GM19239 (cell line): ENCODE results near the gene FOXC2.

Experiments
- DNase-seq: peaks from one replicate; pipeline ENCODE4 v3.0.0; 2011; ENCODE audit warnings: low spot score; ENCODE audit not compliant: insufficient read length
- FAIRE-seq: peaks from 2 replicates; lab custom pipeline; 2011; peaks lifted over from hg19 to GRCh38; lab: Jason Lieb, UNC

The FOXC2 gene

DNA sequence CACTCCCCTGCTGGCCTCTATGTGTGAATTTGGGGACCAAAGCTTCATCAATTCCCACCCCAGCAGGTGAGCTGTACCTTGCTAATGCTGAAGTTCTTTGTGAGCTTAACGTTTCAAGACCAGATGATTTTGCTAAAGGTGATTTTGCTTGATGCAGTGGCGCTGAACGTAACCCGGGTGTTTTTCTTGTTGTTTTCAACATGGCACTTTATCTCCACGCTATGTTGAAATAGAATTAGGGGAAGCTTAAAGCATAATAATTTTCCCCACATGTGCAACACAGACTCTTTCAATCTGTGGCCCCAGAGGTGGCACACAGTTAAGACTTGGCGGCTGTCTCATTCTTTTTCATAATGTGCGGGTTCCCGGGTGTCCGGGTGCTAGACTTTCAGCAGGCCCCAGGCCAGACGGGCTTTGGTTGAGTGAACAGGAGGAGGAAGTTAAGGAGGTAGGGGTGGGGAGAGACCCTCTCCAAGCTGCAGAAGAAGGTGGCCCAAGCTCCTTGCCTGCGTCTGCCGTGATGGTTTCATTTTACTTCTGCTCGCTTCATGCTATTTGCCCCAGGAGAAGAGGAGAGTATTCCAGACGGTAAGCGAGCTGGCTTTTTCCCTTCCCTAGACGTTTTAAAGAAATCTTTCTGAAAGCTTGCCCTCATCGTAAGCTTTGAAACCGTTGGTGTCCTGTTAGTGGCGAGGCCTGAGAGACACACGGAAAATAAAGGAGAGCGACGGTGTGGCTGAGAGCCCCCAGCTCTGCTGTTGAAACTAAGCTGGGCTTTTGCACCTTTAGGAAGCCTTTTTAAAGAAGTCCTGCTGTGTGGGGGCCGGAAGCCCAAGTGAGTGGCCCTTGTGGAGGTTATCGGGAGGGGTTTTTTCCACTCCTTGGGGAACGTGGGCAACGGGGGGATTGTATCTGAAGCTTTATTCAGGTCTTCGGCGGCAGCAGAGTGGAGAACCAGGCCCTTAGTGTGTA is 4.2 kb downstream of the FOXC2 start:
- no peak for DNase-seq

DNA sequence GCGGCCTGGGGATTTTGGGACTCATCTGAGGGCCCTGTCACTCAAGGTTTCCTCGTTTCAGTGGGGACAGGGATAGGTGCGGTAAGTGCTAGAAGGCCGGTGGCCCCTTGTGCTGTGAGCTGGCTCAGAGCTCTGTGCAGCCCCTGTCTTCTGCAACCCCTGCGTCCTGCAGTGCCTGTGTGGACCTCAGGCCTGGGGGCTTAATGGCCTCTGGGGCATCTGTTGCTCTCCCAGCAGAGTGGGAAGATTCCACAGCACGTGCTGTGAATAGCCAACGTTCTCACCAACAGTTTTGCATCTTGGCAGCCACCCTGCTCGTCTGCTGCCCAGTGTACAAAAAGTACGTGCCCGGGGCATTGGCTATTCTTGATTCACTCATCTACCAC is 4.9 kb downstream of the FOXC2 start:
- no peak for DNase-seq
- no peak for FAIRE-seq

More for the DNA sequence above, 4.2 kb downstream of the FOXC2 start:
- FAIRE-seq: no peak

DNA sequence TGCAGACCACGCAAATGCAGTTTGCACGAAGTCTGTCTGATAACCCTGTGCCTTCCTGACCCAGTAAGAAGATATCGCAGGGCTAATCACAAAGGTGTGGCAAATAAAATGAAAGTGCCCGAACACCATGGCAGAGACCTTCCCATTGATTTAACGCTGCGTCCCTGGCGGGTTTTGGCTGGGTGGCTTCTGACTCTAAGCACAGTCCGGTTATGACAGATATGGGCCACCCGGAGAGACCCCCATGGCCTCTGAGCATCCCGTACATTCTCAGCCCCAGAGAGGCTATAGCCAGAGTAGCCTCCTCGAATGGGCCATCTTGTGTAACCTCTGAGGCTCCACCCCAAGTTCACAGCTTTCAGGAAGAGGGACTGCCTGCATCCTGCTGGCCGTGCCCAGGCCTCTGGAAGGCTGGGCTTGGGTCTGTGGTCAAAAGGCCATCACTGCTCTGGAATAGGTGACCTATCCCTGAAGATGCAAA is 5.5 kb downstream of the FOXC2 start:
- DNase-seq (no peak), FAIRE-seq (no peak)

DNA sequence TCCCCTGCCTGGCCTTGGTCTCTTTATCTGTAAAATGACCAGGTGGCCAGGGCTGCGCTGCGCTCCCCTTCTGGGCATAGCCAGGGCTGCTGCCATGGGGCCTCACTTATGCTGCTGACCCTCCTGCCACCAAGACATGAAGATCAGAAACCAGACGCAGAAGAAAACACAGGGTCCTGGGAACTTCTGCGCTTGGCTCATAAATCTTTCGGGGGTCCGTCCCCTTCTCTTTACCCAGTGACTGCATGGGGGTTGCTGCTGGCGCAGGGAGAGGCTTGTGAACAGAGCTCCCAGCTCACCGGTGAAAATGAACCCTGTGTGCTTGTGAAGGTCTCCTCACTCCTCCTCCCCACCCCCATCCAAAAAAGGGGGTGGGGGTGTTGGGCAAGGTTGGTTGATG is 6.0 kb downstream of the FOXC2 start:
- FAIRE-seq (no peak), DNase-seq (no peak)

DNA sequence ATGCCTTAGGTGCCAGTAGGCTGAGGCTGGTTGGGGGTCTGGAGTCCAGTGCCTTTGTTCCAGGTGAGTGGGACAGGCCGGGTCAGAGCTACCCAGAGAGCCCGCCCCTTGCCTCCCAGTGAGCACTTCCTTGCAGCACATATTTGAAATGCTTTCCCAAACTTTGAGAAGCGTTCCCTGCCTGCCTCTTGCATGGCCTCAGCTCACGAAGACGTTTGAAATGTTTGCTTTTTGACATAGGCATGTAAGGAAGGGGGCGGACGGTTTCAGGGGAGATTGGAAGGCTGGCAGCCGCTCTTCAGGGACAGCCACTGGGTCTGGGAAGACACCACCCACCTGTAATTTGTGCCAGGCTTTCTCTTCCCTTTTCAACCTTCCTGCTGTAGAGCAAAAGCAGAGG is 6.6 kb downstream of the FOXC2 start:
- DNase-seq (no peak), FAIRE-seq (no peak)

DNA sequence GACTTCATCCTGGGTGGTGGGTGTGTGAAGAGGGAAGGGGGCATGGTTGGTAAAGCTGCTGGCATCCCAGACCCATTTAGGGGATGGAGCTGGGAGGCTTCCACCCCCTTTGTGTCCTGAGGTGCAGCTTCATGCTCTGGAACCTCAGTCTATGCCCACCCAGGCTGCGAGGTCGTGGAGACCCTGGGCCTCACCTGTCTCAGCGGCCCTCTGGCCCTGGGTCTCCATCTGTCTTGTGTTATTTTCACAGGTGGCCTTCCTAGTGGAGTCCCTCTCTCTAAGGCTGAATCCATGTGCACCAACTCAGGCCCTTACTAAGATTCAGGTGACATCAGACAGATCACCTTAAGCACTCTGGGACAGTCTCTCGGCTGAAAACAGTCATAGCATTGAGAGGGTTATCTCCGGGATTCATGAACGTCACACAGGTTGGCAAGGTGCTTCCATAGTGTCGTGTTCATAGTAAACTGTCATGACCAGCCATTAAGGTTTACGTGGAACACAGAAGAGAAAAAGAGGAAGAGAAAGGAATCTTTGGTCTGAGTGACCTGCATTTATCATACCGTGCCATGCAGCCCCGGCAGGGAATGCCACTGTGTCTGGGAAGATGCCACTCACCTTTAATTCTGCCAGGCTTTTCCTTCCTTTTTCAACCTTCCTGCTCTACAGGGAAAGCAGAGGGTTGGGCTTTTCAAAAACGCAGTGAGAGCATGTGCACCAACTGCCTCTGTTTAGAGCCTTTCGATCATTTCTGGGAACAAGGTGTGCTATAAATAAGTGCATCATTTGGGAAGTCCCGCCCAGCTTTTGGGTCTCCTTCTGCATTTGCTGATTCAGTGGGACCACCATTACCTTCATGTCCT is 7.2 kb downstream of the FOXC2 start:
- FAIRE-seq: no peak

DNA sequence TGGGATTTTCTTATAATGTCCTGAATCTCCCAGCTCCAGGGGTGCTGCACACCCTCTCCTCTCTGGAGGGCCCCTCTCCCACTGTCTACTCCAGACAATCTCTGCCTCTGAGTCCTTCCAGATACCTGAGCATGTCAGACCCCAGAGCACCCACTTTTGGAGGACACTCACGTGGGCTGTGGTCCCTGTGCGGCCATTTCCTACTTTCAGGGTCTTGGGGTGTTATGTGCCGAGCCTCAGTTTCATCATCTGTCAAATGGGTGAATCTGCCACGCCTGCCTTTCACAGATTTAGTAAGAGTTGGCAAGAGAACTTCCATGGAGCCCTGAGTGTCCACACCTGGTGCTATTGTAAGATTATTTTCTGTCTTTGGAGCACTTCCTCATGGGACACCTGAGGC is 8.0 kb downstream of the FOXC2 start:
- DNase-seq (no peak), FAIRE-seq (no peak)

More for the DNA sequence above, 7.2 kb downstream of the FOXC2 start:
- no peak for DNase-seq

DNA sequence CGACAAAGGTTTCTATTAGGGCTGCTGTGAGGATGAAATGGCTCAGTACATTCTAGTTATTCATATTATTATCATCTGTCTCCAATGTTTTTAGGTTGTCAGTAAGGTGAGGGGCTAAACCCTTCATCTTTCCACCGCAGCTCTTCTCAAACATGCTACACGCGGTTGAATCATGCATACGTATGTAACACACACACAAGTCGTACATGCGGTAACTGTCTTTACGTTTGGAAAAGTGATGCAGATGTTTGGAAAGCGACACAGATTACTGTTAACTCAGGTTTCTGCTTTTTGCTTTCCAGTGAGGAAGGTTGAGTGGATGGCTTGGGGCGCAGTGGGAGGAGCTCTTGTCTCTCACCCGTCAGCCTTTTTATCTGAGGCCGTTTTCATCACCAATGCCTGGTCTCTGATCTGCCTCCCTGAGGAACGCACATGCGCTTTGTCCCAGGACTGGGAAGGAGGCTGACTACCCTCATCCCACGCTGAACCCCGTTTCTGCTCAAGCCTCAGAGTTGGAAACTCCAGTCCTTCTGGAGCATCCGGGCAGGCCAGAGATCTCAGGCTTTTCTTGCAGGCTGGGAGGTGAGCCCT is 8.6 kb downstream of the FOXC2 start:
- no peak for DNase-seq
- no peak for FAIRE-seq

DNA sequence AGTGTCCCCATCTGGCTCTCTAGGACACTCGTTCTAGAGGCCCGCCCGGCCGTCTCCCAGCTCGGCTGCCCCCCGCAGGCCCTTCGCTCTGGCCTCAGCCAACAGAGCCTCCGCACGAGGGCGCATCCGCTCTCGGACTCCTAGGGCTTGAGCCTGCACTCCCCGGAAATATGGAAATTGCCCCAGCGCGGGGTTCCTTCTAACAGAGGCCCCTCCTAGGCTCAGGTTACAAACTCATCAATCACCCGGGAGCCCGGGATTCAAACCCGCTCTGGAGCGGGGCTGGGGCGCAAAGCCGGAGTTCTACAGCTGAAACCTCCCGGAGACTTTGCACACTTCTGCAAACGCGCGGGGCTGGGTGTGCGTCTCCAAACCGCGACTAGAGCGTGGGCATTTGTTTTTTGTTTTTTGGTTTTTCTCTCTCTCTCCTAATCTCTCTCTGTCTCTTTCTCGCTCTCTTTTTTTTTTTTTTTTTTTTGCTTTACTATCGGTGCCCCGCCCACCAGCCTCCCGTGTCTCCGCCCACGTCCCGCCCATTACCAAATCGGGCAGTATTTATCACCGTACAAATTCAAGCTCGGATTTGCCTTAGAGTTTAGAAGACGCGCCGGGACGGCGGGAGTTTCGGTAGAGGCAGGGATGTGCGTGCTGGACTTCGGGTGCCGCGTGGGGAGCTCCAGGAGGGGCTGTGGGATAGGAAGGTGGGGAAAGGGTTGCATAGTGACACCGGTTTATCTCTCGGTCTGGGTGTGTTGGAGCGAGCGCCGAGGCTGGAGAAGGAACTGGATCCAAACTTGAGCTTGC is 9.3 kb downstream of the FOXC2 start:
- DNase-seq (no peak), FAIRE-seq (no peak)

DNA sequence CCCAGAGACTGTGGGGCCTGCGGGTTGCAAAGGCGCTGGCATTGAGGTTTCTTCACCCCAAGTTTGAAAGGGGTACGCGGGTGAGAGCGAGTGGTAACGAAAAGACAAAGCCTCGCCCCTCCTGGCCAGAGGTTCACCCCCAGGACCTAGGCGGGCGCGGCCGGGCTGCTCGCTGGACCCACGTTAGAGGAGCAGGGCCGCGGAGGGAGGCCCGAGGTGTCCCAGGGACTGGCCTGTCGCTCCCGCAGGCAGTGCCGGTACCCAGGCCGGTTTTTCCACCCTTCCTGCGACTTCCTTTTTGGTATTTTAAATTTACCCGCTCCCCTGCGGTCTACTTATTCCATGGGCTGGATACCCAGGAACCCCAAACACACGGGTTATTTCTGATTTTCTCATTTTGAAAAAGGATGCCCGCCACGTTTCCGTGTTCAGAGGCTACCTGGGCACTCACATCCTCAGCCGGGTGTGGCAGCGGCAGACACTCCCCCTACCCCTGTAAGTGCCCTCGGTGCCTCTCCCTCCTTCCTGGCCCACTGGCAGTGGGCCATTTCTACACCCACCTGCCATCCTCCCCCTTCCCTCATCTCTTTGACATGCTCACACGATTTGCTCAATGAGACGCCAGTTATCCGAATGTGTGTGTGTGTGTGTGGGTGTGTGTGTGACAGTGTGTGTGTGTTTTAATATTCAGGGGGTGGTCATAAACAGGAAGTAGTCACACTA is 10.1 kb downstream of the FOXC2 start:
- no peak for FAIRE-seq

DNA sequence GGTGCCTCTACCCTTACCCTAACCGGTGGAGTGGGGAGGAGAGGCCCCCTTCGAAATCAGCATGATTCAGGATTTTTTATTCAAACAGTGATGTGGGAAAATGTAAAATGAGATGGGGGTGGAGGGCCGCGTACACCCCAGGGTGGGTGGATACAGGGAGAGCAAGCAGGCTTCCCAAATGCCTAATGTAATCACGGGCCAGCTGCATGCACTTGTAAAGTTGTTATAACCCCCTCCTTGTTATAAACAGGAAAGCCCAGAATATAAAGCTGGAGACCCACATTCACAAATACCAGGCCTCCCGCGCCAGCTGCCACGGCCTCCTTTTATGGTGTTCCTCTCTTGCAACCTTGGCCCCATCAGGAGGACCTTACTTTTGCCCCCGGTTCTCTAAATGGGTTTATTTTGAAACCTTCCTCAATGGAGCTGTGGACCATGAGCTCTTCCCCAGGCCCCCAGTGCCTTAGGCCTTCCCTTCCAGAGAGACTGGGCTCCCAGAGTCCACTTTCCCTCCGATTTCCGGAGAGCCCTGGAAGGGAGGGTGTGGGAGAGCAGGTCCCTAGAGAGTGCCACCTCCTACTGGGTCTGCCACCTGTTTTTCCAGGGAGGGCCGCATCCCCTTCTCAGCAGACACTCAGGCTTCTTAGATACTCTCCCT is 10.8 kb downstream of the FOXC2 start:
- no peak for DNase-seq
- FAIRE-seq: no peak

More for the DNA sequence above, 10.1 kb downstream of the FOXC2 start:
- no peak for DNase-seq

DNA sequence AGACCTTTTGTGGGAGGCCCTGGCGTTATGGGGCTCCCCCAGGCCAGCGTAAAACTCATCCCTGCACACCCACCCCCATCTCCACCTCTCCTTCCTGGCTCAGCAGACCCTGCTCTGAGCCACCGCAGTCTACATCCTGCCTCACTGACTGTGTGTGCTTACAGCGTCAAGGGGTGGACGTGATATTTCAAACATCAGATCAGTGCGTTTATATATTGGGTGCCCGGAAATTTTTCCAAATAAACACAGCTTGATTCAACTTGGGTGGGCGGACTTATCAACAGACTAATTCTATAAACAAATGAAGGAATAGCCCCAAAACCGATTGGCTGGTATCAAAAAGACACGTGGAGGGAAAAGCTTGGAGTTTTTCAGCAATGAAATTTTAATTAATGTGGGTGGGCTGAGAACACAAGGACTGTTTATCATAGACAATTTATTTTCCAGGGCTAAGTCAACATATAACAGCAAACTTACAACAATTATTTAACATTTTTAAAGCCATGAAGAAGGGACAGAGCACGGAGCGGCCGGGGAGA is 11.5 kb downstream of the FOXC2 start, which contains the start of gene FOXL1:
Gene FOXL1 (plus strand): TSS at position 489 of the 539 bp plus-strand sequence. CDS start 175 bp downstream, outside the sequence.
- no peak for FAIRE-seq

DNA sequence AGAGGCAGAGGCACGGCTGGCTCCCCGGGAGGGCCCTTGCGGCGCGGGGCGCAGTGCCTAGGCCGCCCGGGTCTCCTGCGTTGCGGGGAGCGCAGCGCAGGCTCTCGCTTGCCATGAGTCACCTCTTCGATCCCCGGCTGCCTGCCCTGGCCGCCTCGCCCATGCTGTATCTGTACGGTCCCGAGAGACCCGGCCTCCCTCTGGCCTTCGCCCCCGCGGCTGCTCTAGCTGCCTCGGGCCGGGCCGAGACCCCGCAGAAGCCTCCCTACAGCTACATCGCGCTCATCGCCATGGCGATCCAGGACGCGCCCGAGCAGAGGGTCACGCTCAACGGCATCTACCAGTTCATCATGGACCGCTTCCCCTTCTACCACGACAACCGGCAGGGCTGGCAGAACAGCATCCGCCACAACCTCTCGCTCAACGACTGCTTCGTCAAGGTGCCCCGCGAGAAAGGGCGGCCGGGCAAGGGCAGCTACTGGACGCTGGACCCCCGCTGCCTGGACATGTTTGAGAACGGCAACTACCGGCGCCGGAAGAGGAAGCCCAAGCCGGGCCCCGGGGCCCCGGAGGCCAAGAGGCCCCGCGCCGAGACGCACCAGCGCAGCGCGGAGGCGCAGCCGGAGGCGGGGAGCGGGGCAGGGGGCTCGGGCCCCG is 12.1 kb downstream of the FOXC2 start:
- DNase-seq: no peak

More for the DNA sequence above, 11.5 kb downstream of the FOXC2 start, which contains the start of gene FOXL1:
- DNase-seq: no peak

DNA sequence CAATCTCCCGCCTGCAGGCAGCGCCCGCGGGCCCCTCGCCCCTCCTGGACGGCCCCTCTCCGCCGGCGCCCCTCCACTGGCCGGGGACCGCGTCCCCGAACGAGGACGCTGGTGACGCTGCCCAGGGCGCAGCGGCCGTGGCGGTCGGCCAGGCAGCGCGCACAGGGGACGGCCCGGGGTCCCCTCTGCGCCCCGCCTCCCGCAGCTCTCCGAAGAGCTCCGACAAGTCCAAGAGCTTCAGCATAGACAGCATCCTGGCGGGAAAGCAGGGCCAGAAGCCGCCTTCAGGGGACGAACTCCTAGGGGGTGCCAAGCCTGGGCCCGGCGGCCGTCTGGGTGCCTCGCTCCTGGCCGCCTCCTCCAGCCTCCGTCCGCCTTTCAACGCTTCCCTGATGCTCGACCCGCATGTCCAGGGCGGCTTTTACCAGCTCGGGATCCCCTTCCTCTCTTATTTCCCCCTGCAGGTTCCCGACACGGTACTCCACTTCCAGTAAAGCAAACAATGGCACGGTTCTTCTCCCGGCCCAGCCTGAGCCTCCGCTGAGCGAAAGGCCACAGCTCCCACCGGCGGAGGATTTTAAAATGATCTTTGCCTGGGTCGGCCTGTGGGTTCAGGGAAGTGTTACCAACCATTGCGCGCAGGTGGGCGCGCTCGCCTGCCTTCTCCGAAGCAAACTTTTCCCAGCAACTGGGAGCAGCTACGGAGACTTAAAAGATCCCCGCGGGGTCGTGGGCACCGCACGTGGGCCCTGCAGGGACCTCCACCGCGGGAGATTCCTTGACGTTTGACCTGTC is 12.8 kb downstream of the FOXC2 start:
- FAIRE-seq: no peak
- DNase-seq: no peak

More for the DNA sequence above, 12.1 kb downstream of the FOXC2 start:
- FAIRE-seq: no peak

DNA sequence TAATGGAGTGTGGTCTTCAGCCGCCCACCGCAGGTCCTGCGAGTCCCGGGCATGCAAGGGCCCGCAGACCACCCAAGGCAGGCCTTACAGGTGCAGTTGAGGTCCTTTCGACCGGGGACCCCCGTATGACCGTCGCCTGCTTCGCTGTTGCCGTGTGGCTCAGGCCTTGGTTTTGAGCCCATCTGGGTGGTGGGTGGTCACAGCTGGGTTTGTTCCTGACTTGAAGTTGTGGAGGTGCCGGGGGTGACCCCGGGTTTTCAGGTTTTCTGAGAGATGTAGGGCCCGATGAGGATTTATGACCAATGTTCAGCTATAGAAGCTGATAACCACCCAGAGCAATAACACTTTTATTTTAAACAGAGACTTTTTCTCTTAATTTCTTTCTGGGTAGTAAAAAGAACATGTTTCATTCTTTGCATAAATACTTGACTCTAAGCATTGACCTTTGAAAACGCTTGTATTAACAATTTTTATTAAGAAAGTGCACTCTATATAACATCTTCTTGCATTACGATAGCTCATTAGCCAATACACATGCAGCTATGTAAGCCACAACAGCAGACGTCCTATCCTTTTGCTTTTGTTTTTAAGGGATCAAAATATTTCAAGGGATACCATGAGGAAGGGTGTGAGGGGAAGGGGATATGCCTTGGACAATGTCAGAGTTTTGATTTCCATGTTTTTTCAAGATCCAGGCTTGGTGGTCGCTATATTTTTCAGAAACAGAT is 13.6 kb downstream of the FOXC2 start:
- no peak for DNase-seq
- FAIRE-seq: no peak

DNA sequence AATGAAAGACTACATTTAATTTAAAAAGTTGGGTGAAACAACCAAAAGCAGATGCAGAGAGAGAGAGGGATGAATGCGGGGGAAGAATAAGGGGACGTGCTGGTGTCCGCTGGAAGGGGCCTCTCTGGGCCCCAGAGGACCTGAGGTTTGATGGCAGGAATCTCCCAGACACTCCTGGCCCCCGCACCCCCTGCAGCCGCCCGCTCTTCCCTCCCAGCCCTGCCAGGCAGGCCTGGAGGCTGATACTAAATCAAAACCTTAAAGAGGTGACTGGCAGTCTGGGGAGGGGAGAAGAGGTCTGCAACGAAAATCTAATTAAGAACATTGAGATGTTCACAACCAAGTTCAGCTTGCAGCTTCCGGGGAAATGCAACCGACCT is 14.2 kb downstream of the FOXC2 start:
- FAIRE-seq: no peak
- no peak for DNase-seq
